Thoracic aorta (tissue), 2 donors: Measurements from ENCODE around the gene CWF19L2. TPM values are rescaled to one million over a fixed set of nuclear protein-coding genes. Genes with fewer than 3 reads are reported as not detected.

ENCODE experiments used
- ATAC-seq: fragments of 150-250 bp; one replicate; pipeline ENCODE4 v1.8.0; 2017; ENCODE audit warnings: low read depth; ENCODE audit not compliant: insufficient number of reproducible peaks, low FRiP score
- DNase-seq: peaks from one replicate; pipeline ENCODE4 v3.0.0-alpha.2; 2020; ENCODE audit warnings: low spot score
- H3K27ac ChIP-seq, 2 donors: fragments of 200-600 bp; sonication (generic); 1 replicate in 1 of 2; 2 replicates in 1 of 2; pipeline ENCODE4 v1.5.1; 2016; ENCODE audit warnings: mild to moderate bottlenecking in 2 of 2, moderate library complexity in 2 of 2
- H3K27me3 ChIP-seq: fragments of 200-600 bp; sonication (generic); replicated peaks from 2 replicates; pipeline ENCODE4 v1.6.0; 2016; ENCODE audit warnings: mild to moderate bottlenecking; ENCODE audit not compliant: insufficient read depth
- H3K36me3 ChIP-seq: fragments of 200-600 bp; sonication (generic); one replicate; pipeline ENCODE4 v1.5.1; 2016
- H3K4me1 ChIP-seq, 2 donors: fragments of 200-600 bp; sonication (generic); 1 replicate in 1 of 2; 2 replicates in 1 of 2; pipeline versions ENCODE4 v1.5.1 to v1.6.0; 2016; ENCODE audit warnings: low read depth in 2 of 2, mild to moderate bottlenecking in 1 of 2; ENCODE audit not compliant: control insufficient read depth in 1 of 2
- H3K4me3 ChIP-seq: fragments of 200-600 bp; sonication (generic); 2 replicates; pipeline ENCODE4 v1.5.1; 2016; ENCODE audit warnings: mild to moderate bottlenecking
- H3K9me3 ChIP-seq: fragments of 200-600 bp; sonication (generic); 2 replicates; pipeline ENCODE4 v1.5.1; 2016
- CTCF ChIP-seq: fragments of 200-600 bp; sonication (generic); IDR thresholded peaks from one replicate; pipeline ENCODE4 v1.5.1; 2019; ENCODE audit warnings: antibody characterized with exemption
- total RNA-seq, 2 donors: library from RNA; depleted of rRNA; stranded (reverse); fragments of >200 nt; gene quantifications; one replicate each; pipeline versions ENCODE4 v1.1.0 to v1.2.3, GENCODE V29; 2016

CWF19L2 gene
- total RNA-seq, 2 donors from 2014 or later, result 21.0 to 23.3 TPM

GRCh38 chr11:107282195-107282594 lies 175.4 kb downstream of the CWF19L2 start:
- no peak for ATAC-seq
- Histone ChIP-seq H3K27me3 (no peaks in the 10 kb centered on the region), H3K4me1 (no peaks in the 10 kb centered on the region), H3K4me3 (no peak overlapping the region), H3K9me3 (no peaks in the 10 kb centered on the region), H3K27ac (no peak overlapping the region), H3K36me3 (no peaks in the 10 kb centered on the region)
- TF ChIP-seq CTCF, result no peak
- DNase-seq, result no peak

Other genes starting within 250 kb of the CWF19L2 start
- 10 to 100 TPM; 10.6 to 16.8 TPM for gene ALKBH8, start 107.9 kb upstream of the CWF19L2 start, total RNA-seq
- gene ELMOD1, start 133.3 kb upstream of the CWF19L2 start, total RNA-seq, result 1 to 10 TPM in 1 of 2 donors, not detected in 1; 3.2 TPM